CD4-positive, alpha-beta T cell treated with Interferon gamma for 1 hour (primary cell): ENCODE measurements around the gene GRAP.

Experiments
- DNase-seq: peaks from one replicate; pipeline ENCODE4 v3.0.0-alpha.2; 2020

Gene GRAP

DNA sequence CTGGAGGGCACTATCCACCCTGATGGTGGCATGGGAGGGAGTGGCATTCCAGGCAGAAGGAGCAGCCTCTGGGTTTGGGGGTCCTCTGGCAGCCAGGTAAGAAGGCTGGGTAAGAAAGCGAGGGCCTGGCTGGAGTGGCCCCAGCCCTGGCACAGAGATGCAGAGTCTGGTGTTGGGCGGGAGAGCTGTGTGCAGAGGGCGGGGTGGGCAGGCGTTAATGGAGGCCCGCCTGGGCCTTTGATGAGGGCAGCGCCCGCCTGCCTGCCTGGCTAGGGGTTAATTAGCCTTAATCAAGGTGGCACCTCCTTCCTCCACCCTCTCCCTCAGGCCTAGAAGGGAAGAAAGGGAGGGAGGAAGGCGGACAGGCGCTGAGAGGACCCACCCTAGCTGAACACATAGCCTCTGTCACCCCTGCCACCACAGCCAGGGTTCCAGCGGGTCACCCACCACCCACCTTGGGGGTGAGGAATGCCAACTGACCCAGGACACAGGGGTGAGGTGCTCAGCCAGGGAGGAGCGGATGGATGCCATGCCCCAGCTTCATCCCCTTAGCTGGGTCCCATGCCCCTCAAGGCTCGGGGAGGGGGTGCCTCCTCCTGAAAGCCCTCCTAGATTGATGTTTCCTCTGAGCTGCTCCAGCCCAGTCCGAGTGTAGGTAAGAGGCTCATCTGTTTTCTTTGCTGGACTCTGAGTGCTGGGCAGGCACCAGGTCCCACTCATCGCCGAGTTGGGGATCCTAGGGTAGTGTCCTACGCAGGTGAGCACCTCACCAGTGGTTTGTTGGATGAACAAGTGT, 28.8 kb downstream of the GRAP start:
- DNase-seq: no peak

DNA sequence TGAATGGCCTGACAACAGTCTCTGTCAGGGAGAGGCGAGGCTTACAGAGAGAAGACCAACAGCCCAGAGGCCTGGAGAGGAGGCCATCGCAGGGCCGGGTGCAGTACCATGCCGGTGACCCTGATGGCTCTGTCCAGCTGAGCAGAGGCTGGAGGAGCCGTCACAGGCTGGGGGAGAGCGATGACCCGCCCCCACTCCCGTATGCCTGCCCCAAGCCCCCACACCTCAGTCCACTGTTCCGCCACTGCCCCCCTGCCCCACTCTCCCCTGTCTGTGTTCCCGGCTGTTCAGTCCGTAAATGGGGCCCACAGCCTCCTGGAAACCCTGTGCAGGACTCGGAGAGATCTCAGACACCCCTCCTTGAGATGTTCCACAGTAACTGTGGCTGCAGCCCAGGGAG, 29.4 kb downstream of the GRAP start:
- DNase-seq: no peak

DNA sequence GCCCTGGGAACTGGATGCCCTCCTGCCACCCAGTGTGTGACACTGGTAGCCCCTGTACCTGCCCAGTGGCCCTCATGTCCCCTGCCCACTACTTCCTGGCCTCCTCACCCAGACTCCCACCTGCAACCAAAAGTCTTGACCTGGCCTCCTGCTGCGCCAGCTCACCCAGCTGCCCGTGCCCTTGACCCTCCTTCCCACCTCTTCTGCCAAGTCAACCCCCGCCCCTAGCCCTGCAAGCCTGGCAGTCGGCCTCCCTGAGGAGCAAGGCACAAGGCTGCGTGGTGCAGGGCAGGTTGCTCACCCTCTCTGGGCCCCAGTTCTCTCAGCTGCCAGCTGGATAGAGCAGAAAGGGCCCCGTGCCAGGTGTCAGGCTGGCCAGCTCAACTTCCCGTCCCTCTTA, 29.9 kb downstream of the GRAP start:
- DNase-seq: no peak

DNA sequence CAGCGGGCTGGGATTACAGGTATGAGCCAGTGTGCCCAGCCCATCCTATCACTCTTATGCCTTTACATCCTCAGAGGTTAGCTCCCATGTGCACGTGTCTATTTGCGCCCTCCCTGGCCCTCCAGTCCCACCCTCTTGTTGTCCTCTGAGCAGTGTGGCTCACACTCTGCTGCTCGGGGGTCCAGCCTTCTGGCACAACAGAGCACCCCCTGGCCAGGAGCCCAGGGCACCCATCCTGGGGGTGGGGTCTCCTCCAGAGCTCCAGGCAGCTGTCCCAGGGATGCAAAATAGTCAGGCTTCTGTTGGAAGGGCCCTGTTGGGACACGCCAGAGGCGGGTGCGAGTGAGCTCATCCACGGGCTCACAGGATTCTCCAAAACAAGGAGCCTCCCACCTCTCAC, 30.5 kb downstream of the GRAP start:
- no peak for DNase-seq

DNA sequence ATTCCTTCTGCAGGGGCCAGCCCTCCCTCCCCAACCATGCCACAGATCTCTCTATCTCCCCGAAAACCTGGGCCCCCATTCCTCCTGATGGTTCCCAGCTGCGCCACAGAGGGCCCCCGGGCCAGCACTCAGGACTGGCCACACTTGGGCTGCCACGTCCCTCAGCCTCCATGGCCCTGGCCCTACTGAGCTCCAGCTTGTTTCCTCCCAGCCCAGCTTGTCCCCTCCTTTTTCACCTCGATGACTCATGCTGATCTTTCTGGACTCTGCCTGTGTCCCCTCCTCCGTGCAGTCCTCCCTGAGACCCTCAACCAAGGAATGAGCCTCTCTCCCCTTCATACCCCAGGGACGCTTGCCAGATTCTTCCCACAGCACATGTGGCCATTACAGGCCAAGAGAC, 31.3 kb downstream of the GRAP start:
- no peak for DNase-seq

DNA sequence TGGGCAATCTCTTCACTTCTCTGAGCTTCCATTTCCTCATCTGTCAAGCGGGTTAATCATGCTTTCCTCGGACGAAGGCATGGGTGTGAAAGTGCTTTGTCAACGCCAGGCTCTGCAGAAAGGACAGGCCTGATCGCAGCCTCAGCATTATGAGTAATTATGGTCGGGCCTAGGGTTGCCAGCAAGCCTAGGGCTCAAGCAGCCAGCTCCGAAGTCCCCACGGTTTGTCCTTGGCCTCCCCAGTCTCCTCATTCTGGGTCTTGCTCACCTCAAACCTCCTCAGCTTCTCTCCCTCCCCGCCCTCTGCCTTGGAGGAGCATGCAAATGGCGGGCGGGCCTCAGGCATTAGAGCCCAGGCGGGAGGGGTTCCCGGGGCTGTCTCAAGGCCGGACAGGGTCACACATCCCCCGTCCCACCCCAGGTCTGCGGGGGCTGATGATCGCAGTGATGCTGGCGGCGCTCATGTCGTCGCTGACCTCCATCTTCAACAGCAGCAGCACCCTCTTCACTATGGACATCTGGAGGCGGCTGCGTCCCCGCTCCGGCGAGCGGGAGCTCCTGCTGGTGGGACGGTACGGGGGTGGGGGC, 32.0 kb downstream of the GRAP start:
- DNase-seq: no peak

DNA sequence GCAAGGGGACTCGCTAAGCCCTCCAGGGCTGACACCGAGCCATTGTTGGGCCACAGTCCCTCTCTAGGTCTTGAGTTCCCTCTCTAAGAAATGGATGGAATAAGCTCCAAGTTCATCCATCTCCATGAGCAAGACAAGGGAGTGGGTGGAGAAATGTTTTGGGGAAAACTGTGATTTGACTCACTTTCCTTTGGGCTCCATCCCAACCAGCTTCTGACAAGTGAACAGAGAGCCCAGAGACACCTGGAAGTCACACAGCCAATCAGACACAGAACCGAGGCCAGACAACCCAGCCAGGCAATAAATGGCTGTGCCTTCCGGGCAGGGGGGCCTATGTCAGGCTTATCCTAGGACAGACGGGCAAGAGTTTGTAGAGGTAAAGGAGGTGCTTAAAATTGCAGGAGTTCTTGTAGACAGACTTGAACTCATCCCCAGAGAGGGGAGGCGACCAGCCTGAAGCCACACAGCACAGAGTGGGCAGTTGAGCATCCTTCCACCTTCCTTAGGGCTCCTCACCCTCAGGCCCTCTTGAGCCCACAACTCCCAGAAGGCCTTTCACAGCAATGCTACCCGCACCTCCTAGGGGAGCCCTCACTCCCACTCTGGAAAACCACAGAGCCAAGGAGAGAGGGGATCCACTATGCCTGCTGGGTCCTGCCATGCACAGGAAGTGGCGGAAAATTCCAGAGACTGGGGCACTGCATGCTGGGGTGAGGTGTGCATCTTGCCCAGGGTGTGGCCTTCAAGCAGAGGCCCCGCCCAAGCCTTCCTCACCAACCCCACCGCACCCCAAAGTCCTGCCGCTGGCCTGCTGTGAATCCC, 32.7 kb downstream of the GRAP start:
- no peak for DNase-seq

DNA sequence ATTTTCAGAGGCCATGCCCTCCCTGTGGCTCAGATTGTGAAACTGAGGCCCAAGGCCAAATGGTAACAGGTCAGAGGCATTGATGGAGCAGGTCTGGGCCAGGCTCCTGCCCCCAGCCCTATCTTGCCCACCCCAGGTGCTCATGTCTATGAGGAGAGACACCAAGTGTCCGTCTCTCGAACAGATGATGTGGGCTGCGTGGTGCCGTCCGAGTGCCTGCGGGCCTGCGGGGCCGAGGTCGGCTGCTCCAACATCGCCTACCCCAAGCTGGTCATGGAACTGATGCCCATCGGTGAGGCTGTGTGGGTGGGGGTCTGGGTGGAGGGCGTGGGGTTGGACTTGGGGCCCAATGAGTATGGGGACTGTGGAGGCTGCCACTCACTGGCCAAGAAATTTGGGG, 33.5 kb downstream of the GRAP start:
- DNase-seq: no peak

DNA sequence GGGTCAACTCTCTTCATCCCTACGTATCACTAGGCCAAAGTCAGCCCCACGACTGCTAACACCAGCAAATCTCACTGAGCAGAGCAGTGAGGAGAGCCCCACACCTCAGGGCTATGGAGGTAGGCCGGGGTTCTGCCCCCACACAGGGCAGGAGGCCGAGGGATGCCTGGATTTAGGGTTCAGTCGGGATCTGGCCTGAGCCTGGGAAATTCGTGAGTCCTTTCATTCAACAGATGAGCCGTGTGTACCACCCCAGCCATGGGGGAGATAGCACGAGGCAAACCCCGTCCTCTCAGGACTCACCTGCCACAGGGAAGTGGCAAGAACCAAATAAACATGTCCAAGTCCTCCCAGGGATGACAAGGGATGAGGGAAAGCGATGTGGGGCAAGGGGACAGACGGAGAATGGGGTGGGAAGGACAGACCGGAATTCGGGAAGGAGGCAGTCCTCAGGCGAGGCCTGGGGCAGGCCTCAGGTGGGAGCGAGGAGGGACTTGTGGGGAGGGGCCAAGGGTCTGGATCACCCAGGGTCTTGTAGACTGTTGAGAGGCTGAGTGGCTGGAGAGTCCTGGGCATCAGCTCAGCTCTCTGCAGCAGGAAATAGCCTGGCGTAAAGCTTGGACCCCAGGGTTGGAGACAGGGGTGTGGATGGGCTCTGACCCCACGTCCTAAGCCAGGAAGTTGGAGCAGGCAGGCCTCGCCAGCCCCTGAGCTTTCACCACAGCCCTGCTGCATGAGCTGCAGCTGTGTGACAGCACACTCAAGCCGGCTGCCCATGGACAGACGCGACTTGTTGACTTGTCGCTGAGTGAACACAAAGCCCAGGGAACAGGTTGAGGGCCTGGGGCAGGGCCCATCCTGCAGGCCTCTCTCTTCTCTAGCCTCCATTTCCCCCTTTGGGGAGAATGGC, 34.3 kb downstream of the GRAP start:
- DNase-seq: no peak

DNA sequence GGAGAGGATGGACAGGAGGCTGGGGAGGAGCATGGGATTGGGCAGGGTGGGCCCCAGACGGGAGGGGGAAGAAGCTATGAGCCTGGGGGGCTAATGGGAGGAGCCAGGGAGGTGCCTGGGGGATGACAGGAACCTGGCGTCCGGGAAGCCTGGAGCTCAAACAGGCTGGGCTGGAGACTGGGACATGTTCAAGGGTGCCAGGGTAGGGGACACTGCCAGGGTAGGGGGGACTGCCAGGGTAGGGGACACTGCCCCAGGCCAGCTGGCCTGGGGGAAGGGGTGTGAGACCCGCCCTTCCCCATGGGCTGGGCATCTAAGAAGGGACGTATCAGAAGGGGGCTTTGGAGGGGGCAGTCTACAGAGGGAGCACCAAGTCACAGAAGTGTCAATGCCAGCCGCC, 35.2 kb downstream of the GRAP start:
- no peak for DNase-seq

DNA sequence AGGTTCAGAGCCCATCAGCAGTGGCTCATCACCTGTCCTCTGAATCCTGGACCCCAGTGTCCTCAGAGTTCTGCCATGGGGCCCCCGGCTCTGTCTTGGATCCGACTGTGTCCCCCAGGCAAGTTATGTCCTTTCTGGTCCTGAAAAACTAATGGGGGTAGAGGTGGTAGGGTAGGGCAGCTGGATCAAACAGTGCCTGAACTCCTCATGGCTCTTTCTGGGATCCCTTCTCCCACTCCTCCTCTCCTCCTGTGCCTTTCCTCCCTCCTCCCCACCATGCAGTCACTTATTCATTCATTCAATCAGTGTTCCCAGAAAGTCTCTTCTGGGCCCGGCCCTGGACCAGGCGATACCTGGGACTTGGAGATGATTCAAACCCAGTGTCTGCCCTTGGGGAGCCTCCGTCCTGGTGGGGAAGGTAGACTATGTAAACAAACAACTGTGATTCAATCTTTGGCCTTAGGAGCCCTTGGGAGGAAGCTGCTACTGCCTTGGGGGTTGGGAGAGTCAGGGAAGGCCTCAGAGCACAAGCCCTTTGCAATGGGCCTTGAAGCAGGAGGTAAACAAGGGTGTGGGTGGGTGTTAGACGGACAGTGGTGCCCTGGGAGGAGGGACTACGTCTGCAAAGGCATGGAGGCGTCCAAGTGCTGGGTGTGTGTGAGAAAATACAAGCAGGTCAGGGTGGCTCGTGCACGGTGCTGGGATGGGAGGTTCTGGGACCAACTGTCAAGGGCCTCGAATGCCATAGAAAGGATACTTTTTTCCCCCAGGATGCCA, 35.8 kb downstream of the GRAP start:
- DNase-seq: no peak

DNA sequence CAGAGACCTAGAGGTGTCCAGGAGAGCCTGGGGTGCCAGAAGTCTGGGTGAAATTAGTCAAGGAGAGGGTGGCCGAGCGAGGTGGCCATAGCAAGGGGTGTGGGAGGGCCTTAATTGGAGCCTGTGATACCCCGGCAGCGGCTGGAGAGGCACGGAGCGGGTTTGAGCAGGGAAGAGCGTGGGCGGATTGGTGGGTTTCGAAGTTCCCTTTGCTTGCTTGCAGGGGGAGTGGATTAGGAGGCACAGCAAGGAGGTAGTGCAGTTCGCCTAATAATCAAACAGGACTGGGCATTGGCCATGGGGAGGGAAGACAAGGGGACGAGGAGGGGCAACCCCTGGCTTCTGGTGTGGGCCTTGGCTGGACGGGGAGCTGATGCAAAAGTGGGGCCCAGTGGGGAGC, 36.8 kb downstream of the GRAP start:
- no peak for DNase-seq

DNA sequence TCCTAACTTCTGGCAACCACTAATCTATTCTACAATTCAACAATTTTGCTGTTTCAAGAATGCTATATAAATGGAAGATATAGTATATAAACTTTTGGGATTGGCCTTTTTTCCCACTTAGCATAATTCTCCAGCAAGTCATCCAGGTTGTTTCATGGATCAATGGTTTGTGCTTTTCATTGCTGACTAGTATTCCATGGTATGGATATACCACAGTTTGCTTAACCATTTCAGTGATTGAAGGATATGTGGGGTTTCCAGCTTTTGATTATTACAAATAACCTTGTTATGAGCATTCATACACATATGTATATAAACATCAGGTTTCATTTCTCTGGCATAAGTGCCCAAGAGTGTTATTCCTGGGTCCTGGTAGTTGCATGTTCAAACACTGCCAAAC, 40.1 kb downstream of the GRAP start:
- no peak for DNase-seq

DNA sequence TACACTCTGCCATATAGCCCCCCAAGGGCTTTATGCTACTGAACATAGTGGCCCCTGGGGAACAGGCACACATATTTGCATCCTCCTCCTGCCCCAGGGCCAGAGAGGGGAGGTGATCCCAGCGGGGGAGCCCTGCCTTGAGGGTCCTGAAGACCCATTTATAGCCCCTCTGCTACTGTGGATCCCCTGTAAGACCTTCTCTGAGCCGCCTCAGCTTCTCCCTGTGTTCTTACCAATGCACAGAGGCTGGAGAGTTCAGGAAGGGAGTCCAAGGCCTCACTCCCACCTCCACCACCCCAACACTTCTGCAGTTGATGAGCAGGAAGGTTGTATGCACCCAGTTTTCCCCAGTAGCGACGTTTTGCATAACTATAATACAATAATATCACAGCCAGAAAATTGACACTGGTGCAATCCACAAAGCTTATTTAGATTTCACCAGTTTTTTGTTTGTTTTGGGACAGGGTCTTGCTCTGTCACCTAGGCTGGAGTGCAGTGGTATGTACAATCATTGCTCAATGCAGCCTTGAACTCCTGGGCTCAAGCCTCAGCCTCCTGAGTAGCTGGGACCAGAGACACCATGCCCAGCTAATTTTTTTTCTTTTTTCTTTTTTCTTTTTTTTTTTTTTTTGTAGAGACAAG, 40.8 kb downstream of the GRAP start:
- DNase-seq: no peak

DNA sequence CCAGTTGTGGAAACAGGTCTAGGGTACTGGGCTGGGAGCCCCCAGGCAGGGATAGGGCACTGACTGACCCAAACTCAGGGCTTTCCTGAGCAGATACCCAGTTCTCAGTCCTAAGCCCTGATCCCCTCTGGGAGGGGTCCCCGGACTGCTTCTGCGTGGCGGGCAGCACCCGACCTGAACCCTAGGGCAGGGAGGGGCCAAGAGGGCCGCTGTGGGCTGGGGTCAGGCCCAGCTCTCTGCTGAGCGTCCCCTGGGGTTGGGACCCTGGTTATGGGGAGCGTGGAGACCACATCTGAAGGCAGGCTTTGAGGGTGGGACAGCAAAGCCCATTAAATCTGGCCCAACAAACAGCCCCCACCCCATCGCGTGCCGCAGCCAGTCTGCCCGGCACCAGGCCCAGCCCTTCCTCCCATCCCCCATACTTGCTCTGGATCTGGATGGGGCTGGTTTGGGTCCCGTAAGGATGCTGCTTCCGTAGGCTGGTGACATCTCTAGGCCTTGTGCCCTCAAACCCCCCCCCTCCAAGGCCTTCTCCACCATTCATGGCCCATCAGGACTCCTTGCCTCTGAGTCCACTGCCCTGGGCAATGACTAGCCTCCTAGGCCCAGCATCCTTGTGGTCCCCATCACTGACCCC, 41.5 kb downstream of the GRAP start:
- DNase-seq: no peak

DNA sequence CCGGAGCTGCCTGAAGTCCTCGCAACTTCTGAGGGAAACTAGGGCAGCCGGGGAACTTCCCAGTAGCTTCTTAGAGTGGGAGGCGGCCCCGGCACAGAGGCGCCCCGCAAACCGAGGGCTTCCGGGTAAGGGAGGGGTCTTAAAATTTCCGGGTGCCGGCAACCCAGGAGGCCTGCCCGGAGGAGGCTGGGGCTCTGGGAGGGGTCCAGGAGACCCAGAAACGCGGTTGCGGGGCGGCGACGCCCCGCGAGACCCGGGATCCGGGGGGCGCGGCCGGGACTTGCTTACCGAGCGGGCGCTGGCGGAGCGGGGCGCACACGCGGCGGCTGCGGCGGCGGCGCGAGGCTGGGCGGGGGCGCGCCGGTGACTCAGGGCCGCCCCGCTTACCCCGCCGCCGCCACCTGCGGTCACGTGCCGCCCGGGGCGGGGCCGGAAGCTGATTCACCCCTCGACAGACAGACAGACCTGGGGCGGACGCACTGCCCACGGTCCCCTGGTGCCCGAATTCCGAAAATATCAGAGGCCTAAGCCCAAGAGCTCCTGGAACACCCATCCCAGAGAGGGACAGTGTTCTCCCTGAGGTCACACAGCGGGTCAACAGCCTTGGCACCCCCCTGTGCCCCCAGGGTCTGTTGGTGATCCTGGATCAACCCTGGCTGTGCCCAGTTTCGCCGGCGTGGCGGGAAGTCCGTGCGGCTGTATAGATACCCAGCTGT, 42.2 kb downstream of the GRAP start, which contains the start of gene FAM83G:
Gene FAM83G, minus strand, starts transcription at position 344 of the 716 bp plus-strand sequence. CDS start 723 bp downstream, outside the sequence.
- DNase-seq: peak; percentile 85

DNA sequence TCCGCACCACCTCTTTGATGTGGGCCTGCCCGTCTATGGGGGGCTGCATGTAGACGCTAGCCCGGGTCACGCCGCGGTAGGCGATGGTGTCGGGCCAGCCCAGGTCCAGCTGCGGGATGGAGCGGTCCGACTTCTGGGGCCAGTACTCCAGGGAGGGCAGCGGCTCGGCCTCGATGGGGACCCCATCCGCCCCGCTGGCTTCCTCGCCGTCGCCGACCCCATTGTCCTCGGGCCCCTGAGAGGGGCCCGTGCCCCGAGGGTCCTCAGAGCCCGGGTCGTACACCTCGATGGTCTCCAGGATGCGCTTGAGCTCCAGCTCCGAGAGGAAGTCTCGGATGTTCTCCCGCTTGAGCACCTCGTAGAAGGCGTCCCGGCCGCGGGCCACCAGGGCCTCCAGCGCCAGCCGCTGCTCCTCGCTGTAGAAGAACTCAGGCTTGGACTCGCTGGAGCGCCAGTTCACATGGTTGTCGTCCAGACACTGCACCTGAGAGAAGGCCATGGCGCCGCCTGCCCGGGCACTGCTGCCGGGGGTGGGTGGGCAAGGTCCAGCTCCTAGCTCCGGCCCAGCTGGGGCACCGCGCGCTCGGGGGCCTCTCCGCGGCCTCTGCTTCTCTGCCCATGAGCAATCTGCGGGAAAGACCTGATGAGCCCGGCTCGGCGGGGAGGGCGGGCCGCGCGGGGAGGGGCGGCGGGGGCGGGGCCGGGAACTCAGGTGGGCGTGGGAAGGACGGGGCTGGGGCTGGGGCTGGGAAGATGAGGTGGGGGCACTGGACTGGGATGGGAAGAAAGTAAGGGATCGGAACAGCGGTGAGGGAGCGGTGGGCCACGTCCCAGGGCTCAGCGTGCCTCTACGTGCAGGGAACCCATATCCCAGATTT, 43.0 kb downstream of the GRAP start:
- no peak for DNase-seq

DNA sequence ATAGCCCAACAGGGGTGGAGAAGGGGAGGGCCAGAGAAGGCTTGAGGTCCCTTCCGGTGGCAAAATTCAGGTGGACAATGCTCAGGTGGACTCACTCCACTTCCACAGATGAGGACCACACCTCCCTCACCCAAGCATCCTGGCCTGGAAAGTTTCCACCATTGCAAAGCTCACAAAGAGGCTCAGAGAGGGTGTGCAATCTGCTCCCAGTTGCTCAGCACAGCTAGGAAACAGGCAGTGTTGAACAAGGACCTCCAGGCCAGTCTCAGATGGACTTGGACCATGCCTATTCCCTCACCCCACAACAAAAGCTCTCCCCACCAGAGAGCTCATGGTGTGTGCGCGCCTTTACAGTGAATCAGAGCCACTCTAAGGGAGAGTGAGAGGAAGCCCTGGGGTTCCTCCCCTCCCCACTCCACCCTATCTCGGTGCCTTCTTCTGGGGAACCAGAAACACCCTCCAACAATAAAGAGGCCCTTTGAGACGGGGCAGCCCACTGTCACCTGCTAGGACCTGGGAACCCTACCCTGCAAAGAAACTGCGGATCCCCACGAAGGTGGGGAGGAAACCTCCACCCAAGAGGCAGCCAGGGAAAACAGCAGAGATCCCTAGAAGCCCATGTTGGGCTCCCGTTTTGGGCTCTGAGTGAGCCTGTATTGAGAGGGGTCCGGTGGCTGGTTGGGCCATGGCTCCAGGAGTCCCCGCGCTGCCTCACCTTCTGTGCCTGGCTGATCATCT, 43.8 kb downstream of the GRAP start:
- DNase-seq: no peak
